ENCODE measurements around the gene MMP25.
"Not testable (repeated sequence)": the region's sequence is repeated elsewhere in the genome, so short reads cannot be mapped to it uniquely, and the experiment has no call there.

Gene MMP25

DNA sequence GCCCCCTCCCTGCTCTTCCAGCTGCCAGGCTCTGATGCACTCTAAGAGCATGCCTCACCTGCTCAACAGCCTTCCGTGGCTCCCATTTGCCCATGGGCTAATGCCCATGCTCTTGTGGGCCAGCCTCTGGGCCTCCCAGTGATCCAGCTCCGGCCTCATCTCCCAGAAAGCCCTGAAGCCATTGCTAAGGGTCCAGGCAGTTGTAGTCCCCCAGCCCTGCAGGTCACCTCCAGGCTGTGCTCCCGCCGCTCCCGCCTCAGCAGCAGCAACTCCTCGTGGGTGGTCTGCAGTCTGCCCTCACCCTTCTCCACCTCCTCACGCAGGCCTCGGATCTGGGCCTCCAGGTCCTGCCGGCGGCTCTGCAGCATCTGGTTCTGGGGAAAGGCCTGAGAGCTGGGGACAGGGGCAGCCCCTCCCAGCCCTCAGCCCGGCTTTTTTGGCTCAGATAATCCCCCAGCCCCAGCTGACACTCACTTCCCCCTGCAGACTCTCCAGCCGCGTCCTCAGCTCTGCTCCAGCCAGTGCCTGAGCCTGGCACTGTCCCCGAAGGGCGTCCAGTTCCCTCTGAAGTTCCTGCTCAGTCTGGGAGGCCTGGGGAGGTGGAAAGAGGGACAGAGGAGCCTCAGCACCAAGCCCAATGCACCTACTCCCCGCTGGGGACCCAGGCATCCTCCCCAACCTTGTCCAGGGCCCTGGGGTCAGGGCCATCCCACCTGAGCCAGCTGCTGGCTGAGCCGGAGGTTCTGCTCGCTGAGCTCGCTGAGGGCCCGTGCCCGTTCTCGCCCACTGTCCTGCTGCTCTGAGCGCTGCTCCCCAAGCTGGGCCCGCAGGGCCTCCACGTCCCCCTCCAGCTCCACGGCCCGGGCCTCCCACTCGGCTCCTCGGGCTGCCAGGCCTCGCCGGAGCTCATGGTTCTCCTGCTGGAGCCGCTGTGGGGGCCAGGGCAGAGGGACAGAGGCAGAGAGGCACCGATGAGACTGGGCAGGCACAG lies 15.8 kb upstream of the MMP25 start:
- no peak for FAIRE-seq

DNA sequence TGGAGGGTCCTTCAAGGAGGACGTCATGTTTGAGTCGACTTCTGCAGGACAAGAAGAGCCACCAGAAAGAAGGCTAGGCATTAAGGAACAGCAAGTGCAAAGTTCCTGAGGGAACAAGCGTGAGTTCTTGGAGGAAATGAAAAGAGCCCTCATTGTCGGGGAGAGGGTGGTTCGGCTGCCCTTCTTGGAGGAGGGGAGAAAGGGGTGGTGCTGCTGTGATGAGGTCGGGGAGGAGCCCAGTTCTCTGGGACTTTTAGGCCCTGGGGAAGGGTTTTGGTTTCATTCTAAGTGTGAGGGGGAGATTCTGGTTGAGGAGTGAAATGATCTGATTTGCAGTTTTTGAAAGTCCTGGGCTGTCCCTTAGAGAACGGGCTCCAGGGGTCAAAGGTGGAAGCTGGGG lies 13.7 kb upstream of the MMP25 start:
- no peak for FAIRE-seq

DNA sequence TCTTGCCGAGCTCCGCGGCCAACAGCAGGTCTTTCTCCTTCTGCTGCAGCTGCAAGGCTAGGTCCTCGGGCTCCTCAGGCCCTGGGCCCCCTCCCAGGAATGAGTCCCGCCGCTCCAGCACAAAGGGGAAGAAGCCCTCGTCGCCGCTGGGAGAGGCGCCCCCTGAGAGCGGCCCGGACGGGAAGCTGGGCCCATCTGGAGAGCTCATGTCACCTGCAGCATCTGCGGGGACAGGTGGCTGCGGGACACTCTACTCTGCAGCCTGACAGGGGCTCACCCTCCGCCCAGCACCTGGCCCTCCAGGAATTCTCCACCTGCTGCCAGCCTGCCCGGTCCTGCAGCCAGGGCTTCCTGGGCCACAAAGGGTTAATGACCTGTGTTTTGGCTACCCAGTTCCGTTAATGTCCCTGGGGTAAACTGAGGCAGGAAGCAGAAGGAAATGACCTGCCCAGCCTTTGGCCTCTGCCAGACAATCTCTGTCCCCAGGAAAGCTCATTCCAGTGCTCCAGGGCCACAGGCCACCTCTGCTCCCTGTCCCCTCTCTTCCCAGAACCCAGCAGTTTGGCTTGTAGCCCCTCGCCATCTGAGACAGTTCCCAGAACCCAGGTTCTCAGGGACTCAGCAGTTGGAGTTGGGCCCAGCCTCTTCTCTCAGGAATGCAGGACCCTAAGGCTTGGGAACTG lies 10.9 kb upstream of the MMP25 start:
- no peak for FAIRE-seq

DNA sequence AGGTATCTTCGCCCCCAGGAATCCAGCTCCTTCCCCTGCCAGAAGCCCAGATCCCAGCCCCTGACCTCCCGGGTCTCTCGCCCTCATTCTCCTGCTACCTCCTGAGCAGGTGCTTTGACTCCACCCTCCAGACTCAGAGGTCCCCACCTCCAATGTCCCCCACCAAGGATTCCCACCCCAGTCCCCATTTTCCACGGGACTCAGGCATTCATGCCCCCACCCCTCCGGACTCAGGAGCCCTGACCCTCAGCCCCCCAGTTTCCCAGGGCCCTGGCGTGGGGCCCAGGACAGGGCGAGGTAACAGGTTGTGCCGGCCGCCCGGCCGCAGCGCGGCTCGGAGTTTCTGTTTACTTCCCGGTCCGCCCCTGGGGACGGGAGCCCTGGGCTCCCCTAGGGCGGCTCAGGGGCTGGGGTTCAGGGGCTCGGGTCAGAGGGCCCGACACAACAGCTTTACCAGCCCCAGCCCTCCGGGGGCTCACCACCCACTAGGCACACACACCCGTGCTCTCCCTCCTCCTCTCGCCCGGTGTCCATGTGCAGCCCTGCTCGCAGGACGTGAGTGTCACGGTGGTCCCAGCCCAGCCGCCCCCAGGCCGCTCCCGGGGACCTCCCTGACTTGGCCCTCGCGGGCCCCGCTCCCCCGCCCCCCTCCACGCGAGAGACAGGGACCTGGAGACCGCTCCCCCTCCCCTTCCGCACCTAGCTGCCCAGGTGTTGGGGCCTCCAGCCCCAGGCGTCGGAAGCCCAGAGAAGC lies 10.2 kb upstream of the MMP25 start:
- no peak for FAIRE-seq

GRCh38 chr16:3036726-3037315 lies 9.5 kb upstream of the MMP25 start, which contains the start of gene BICDL2:
Gene BICDL2 (minus strand): TSS chr16:3036944. CDS start chr16:3035496, 1,448 bp downstream.
- no peak for FAIRE-seq

GRCh38 chr16:3038256-3038655 lies 8.1 kb upstream of the MMP25 start:
- no peak for FAIRE-seq

- no peak for FAIRE-seq
Measured at GRCh38 chr16:3038896-3039295, 7.5 kb upstream of the MMP25 start.

GRCh38 chr16:3042376-3042775 lies 4.0 kb upstream of the MMP25 start:
- FAIRE-seq, result no peak

DNA sequence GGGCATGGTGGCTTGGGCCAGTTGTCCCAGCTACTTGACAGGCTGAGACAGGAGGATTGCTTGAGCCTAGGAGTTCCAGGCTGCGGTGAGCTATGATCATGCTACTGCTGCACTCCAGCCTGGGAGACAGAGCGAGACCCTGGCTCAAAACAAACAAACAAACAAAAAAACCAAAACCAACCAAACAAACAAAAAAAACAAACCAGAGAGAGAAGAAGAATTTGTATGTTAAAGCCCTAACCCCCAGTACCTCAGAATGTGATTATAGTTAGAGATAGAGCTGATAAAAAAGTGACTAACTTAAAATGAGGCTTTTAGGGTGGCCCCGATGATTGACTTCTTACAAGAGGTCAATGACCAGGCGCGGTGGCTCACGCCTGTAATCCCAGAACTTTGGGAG lies 1.7 kb upstream of the MMP25 start:
- no peak for FAIRE-seq

- FAIRE-seq, result no peak
Measured at GRCh38 chr16:3046641-3047386, 453 bp downstream of the MMP25 start.

- no peak for FAIRE-seq
Measured at GRCh38 chr16:3047387-3047720, 993 bp downstream of the MMP25 start.

DNA sequence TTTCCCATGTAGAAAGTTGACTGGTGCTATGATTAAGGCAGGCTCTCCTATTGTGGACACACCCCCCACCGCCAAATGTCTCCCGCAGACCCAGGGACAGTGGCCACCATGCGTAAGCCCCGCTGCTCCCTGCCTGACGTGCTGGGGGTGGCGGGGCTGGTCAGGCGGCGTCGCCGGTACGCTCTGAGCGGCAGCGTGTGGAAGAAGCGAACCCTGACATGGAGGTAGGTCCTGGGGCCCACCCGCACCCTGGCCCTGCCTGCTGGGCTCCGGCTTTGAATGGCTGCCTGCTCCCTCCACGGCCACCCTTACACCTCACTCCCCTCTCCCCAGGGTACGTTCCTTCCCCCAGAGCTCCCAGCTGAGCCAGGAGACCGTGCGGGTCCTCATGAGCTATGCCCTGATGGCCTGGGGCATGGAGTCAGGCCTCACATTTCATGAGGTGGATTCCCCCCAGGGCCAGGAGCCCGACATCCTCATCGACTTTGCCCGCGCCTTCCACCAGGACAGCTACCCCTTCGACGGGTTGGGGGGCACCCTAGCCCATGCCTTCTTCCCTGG lies 3.6 kb downstream of the MMP25 start:
- no peak for FAIRE-seq

DNA sequence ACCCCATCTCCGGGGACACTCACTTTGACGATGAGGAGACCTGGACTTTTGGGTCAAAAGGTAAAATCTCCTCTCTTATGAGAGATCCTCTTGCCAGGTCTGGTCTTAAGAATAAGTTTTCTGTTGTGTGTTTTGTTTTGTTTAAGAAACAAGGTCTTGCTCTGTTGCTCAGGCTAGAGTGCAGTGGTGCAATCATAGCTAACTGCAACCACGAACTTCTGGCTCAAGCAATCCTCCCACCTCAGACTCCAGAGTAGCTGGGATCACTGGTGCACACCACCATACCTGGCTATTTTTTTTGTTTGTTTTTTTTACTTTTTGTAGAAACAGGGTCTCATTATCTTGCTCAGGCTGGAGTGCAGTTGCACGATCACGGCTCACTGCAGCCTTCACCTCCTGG lies 4.1 kb downstream of the MMP25 start:
- FAIRE-seq, result no peak

- FAIRE-seq, result no peak
Measured at GRCh38 chr16:3051009-3051408, 4.6 kb downstream of the MMP25 start.

GRCh38 chr16:3051494-3051893 lies 5.1 kb downstream of the MMP25 start:
- FAIRE-seq, result no peak

DNA sequence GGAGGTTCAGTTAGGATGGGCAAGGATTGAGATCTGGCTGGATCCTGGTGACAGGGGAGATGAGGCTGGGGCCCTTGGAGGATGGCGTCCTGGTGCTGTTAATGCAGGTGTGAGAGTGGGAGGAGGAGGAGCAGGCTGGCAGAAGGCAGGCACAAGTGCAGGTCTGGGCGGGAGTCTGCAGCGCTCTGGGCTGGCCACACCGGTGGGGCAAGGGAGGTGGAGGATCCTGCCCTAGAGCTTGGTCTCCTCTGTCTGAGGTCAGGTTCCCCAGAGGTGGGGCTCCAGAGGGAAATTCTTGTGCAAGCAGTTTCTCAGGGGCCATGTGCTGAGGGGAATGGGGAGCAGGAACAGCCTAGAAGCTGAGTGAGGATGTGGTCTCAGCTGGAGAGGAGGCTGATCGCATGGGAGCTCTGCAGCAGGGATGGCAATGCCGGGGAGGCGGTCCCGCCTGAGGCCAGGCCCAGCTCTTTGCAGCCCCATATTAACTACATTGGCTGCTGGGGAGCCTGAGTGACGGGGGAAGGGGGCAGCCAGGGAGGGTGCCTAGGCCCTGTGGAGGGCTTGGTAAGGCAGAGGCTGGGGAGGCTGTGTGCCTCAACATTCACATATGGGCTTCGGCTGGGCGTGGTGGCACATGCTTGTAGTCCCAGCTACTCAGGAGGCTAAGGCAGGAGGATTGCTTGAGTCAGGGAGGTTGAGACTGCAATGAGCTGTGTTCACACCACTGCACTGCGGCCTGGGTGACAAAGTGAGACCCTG lies 6.4 kb downstream of the MMP25 start:
- FAIRE-seq, result not testable (repeated sequence)

DNA sequence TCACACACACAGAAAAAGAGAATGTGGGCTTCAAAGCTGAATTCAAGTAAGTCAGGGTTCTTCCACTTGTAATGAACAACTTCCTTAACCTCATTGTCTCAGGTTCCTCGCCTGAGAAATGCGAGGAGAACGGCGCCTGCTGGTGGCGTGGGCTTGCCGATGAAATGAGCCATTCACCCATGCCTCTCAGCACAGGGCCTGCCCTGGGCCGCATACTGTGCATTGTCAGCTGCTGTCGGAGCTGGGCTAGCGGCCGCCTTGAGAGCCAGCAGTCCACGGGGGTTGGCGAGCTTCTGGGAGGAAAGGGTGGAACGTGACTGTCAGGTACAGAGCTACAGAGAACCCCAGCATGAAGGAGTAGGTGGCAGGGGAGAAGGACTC lies 7.0 kb downstream of the MMP25 start:
- FAIRE-seq, result not testable (repeated sequence)

DNA sequence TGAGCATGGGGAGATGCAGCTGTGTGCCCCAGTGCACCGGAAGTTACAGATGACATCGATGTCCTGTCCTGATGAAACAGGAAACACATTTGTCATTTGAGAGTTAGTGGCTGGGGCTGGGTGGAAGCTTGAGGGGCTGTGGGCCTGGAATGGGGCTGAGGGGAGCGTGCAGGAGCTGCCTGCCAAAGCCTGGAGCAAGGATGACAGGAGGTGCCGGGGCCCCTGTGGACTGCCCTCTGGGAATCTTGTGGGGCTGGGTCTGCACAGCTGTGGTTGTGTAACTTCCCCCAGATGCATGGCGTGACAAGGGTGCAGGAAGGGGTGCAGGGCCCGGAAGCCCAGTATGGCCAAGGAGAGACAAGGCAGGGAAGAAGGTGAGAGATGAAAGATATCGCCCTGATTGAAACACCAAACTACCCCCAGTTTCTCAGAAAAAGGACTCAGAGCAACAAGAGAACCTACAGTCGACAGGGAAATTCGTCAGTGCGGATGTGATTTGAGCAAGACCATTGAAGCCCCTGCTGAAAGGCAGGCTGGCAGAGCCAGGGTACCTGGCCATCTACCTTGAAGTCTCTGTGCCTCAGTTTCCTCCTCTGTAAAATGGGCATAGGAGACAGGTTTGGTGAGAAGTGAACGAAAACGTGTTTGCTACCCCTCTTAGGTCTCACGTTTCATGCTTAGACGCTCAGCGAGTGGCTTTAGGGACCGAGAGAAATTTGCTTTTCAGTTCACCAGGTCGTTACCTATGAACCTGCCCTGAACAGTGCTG lies 8.8 kb downstream of the MMP25 start:
- FAIRE-seq, result no peak

- not testable (repeated sequence) for FAIRE-seq
Measured at GRCh38 chr16:3055734-3056115, 9.4 kb downstream of the MMP25 start.
